ENCODE data around the gene ROCK2.
"Not testable (repeated sequence)": the region's sequence is repeated elsewhere in the genome, so short reads cannot be mapped to it uniquely, and the experiment has no call there.

The ROCK2 gene

GRCh38 chr2:11286323-11286722 lies 58.1 kb downstream of the ROCK2 start:
- in situ Hi-C loops (cut with HindIII; ENCODE audit: low pct_unique_long_range_greater_than_20kb, low sequenced_read_pairs) = no loop called here
- TF ChIP-seq JUND (IDR thresholded peaks at IDR 0.05; ENCODE audit: low read depth) = no peak
- DNase-seq (ENCODE audit: low read depth in 1 of 2, low spot score in 1 of 2) = no peak

DNA sequence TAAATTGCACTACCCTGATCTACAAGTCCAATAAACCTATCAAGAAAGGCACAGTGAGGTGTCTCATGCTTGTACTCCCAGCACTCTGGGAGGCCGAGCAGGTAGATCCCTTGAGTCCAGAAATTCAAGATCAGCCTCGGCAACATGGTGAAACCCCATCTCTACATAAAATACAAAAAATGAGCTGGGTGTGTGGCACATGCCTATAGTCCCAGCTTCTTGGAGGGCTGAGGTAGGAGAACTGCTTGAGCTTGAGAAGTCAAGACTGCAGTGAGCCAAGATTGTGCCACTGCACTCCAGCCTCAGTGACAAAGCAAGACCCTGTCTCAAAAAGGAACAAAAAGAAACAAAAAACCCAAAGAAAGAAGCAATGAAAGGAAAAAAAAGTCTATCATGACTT lies 58.9 kb downstream of the ROCK2 start:
- in situ Hi-C loops (cut with HindIII; ENCODE audit: low pct_unique_long_range_greater_than_20kb, low sequenced_read_pairs) = no loop called here
- no peak for DNase-seq (ENCODE audit: low read depth in 1 of 2, low spot score in 1 of 2)
- no peak for TF ChIP-seq JUND (IDR thresholded peaks at IDR 0.05; ENCODE audit: low read depth)

DNA sequence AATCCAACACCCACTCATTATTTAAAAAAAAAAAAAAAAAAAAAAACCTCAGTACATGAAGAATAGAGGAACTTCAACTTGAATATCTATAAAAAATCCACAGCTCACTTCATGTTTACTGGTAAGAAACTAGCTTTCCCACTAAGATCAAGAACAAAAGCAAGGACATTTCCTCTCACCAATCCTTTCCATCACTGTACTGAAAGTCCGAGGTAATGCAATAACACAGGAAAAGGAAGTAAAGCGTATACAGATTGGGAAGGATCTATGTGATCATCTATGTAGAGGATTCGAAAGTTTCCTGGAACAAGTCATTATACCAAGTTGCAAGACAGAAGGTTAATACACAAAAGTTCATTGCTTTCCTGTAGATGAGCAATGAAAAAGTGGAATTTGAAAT lies 63.2 kb downstream of the ROCK2 start:
- no peak for TF ChIP-seq JUND (IDR thresholded peaks at IDR 0.05; ENCODE audit: low read depth)
- no peak for DNase-seq (ENCODE audit: low read depth in 1 of 2, low spot score in 1 of 2)
- in situ Hi-C loops (cut with HindIII; ENCODE audit: low pct_unique_long_range_greater_than_20kb, low sequenced_read_pairs) = no loop called here

GRCh38 chr2:11280713-11281112 lies 63.7 kb downstream of the ROCK2 start:
- in situ Hi-C loops (cut with HindIII; ENCODE audit: low pct_unique_long_range_greater_than_20kb, low sequenced_read_pairs) = no loop called here
- no peak for DNase-seq (ENCODE audit: low read depth in 1 of 2, low spot score in 1 of 2)
- no peak for TF ChIP-seq JUND (IDR thresholded peaks at IDR 0.05; ENCODE audit: low read depth)

- no peak for TF ChIP-seq JUND (IDR thresholded peaks at IDR 0.05; ENCODE audit: low read depth)
- no peak for DNase-seq (ENCODE audit: low read depth in 1 of 2, low spot score in 1 of 2)
- in situ Hi-C loops (cut with HindIII; ENCODE audit: low pct_unique_long_range_greater_than_20kb, low sequenced_read_pairs) = no loop called here
Measured at GRCh38 chr2:11279398-11279797, 65.0 kb downstream of the ROCK2 start.

- TF ChIP-seq JUND (IDR thresholded peaks at IDR 0.05; ENCODE audit: low read depth) = no peak
- DNase-seq (ENCODE audit: low read depth in 1 of 2, low spot score in 1 of 2) = no peak
- in situ Hi-C loops (cut with HindIII; ENCODE audit: low pct_unique_long_range_greater_than_20kb, low sequenced_read_pairs) = no loop called here
Measured at GRCh38 chr2:11278219-11278618, 66.2 kb downstream of the ROCK2 start.

DNA sequence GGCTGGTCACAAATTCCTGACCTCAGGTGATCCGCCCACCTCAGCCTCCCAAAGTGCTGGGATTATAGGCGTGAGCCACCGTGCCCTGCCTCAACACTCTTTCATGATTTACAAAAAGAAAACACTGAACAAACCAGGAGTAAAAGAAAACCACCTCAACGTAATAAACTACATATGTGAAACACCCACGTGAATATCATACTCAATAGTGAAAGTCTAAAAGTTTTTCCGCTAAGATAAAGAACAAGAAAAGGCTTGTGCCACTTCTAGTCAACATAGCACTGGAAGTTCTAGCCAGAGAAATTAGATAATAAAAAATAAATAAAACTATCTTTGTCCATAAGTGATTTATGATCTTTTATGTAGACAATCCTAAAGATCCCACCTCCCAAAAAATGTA lies 68.5 kb downstream of the ROCK2 start:
- in situ Hi-C loops (cut with HindIII; ENCODE audit: low pct_unique_long_range_greater_than_20kb, low sequenced_read_pairs) = no loop called here
- no peak for TF ChIP-seq JUND (IDR thresholded peaks at IDR 0.05; ENCODE audit: low read depth)
- DNase-seq (ENCODE audit: low read depth in 1 of 2, low spot score in 1 of 2) = no peak

DNA sequence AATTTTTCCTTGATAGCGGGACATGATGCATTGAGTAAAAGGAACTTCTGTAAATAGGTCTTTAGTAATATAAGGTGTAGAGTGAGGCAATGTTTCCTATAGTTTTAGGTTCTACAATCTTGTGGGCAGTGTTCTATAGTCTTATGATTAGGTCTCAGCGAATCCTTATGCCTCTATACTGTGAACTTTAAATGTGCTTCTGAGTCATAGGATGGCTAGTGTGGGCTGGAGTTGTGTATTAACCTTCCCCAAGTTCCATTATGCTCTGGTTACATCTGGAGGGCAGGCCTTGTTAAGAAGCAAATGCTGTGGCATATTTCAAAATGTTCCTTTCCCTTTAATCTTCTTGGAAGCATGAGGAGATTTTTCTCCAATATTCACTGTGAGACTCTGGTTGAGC lies 73.5 kb downstream of the ROCK2 start:
- no peak for DNase-seq (ENCODE audit: low read depth in 1 of 2, low spot score in 1 of 2)
- no peak for TF ChIP-seq JUND (IDR thresholded peaks at IDR 0.05; ENCODE audit: low read depth)
- in situ Hi-C loops (cut with HindIII; ENCODE audit: low pct_unique_long_range_greater_than_20kb, low sequenced_read_pairs) = no loop called here

- in situ Hi-C loops (cut with HindIII; ENCODE audit: low pct_unique_long_range_greater_than_20kb, low sequenced_read_pairs) = no loop called here
- no peak for TF ChIP-seq JUND (IDR thresholded peaks at IDR 0.05; ENCODE audit: low read depth)
- no peak for DNase-seq (ENCODE audit: low read depth in 1 of 2, low spot score in 1 of 2)
Measured at GRCh38 chr2:11267931-11268330, 76.5 kb downstream of the ROCK2 start.

DNA sequence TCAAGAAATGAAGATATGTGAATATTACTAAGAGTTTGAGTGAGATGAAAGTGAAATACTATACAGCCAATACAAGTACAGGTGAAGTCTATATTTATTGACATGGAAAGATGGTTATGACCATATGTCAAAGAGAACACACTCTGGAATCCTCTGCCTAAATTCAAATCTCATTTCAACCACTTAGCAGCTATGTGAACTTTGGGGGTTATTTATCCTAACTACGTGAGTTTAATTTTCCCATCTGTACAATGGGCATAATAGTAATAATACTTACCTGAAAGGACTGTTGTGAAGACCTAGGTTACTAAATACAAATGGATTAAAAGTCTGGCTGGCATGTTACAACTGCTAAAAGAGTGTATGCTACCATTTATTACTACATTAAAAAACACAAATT lies 79.6 kb downstream of the ROCK2 start:
- in situ Hi-C loops (cut with HindIII; ENCODE audit: low pct_unique_long_range_greater_than_20kb, low sequenced_read_pairs) = no loop called here
- no peak for TF ChIP-seq JUND (IDR thresholded peaks at IDR 0.05; ENCODE audit: low read depth)
- DNase-seq (ENCODE audit: low read depth in 1 of 2, low spot score in 1 of 2) = no peak

DNA sequence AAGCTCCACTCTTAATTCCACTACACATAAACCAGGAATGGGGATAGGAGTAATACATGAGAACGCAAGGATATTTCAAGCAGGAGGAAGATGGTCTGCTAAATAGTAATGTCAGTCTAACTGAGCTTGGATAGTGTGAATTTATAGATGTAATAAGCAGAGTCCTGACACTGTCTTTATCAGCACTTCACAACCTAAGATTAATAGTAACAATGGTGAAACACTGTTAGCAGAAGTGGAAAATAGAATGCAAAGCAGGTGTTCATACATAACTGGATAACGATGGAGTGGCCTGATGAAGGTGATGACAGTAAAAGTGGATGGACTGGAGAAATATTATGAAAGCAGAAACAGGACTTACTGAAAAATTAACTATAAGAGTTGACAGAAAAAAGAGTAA lies 80.4 kb downstream of the ROCK2 start:
- no peak for TF ChIP-seq JUND (IDR thresholded peaks at IDR 0.05; ENCODE audit: low read depth)
- in situ Hi-C loops (cut with HindIII; ENCODE audit: low pct_unique_long_range_greater_than_20kb, low sequenced_read_pairs) = no loop called here
- DNase-seq (ENCODE audit: low read depth in 1 of 2, low spot score in 1 of 2) = no peak

- no peak for DNase-seq (ENCODE audit: low read depth in 1 of 2, low spot score in 1 of 2)
- in situ Hi-C loops (cut with HindIII; ENCODE audit: low pct_unique_long_range_greater_than_20kb, low sequenced_read_pairs) = no loop called here
- no peak for TF ChIP-seq JUND (IDR thresholded peaks at IDR 0.05; ENCODE audit: low read depth)
Measured at GRCh38 chr2:11263177-11263576, 81.3 kb downstream of the ROCK2 start.

GRCh38 chr2:11262438-11262837 lies 82.0 kb downstream of the ROCK2 start:
- DNase-seq (ENCODE audit: low read depth in 1 of 2, low spot score in 1 of 2); in situ Hi-C loops (cut with HindIII; ENCODE audit: low pct_unique_long_range_greater_than_20kb, low sequenced_read_pairs): not testable (repeated sequence)

- in situ Hi-C loops (cut with HindIII; ENCODE audit: low pct_unique_long_range_greater_than_20kb, low sequenced_read_pairs); DNase-seq (ENCODE audit: low read depth in 1 of 2, low spot score in 1 of 2): not testable (repeated sequence)
Measured at GRCh38 chr2:11261564-11261963, 82.9 kb downstream of the ROCK2 start.

DNA sequence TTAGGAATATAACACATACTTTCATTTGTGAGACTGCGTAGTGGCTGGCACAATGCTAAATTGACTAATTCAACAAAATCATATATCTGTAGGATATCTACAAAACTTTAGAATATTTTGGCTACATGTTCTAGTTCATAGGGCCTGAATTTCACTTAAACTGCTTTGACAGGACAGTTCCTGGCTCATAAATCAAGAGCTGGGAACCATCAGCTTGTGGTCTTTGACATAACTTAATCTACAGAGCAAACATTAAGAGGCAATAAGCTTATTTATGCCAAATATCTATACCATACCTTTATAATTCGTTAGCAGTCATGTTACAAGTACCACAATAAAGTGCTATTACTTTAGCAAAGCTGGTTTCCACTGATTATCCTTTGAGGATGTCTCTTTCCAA lies 83.5 kb downstream of the ROCK2 start:
- no peak for TF ChIP-seq JUND (IDR thresholded peaks at IDR 0.05; ENCODE audit: low read depth)
- in situ Hi-C loops (cut with HindIII; ENCODE audit: low pct_unique_long_range_greater_than_20kb, low sequenced_read_pairs) = no loop called here
- no peak for DNase-seq (ENCODE audit: low read depth in 1 of 2, low spot score in 1 of 2)

All from T47D (cell line).